Measurements from ENCODE around the gene EIF4G2.
"Not testable (repeated sequence)": the region's sequence is repeated elsewhere in the genome, so short reads cannot be mapped to it uniquely, and the experiment has no call there.

Gene EIF4G2

DNA sequence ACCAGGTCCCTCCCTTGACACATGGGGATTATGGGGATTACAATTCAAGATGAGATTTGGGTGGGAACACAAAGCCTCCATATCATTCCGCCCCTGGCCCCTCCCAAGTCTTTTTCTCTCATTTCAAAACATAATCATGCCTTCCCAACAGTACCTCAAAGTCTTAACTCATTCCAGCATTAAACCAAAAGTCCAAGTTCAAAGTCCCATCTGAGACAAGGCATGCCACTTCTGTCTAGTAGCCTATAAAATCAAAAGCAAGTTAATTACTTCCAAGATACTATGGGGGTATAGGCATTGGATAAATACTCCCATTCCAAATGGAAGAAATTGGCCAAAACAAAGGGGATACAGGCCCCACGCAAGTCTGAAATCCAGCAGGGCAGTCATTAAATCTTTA, 19.7 kb upstream of the EIF4G2 start:
- H3K4me3 Mint-ChIP-seq: no peak overlapping the region
- no peaks in the 10 kb centered on the region for H3K27me3 Mint-ChIP-seq
- no peaks in the 10 kb centered on the region for H3K36me3 Mint-ChIP-seq (ENCODE audit: low read depth)
- no peaks in the 10 kb centered on the region for H3K9me3 Mint-ChIP-seq
- no peak overlapping the region for H3K27ac Mint-ChIP-seq
- peaks cover 11% of the 10 kb centered on the region for H3K4me1 Mint-ChIP-seq (ENCODE audit: low read depth)

- Mint-ChIP-seq H3K27ac (no peak overlapping the region), H3K4me3 (no peak overlapping the region)
Observed at GRCh38 chr11:10824888-10825287, 16.2 kb upstream of the EIF4G2 start.

GRCh38 chr11:10823152-10823579, 14.4 kb upstream of the EIF4G2 start:
- Mint-ChIP-seq H3K27me3 (no peaks in the 10 kb centered on the region), H3K36me3 (ENCODE audit: low read depth) (peaks cover 7% of the 10 kb centered on the region), H3K4me3 (no peak overlapping the region), H3K27ac (peak overlapping the region; percentile 66), H3K9me3 (no peaks in the 10 kb centered on the region), H3K4me1 (ENCODE audit: low read depth) (peaks cover 16% of the 10 kb centered on the region)

More at GRCh38 chr11:10824888-10825287, 16.2 kb upstream of the EIF4G2 start:
- Mint-ChIP-seq H3K9me3 (no peaks in the 10 kb centered on the region), H3K36me3 (ENCODE audit: low read depth) (peaks cover 7% of the 10 kb centered on the region), H3K27me3 (no peaks in the 10 kb centered on the region), H3K4me1 (ENCODE audit: low read depth) (peaks cover 16% of the 10 kb centered on the region)

GRCh38 chr11:10822491-10822890, 13.8 kb upstream of the EIF4G2 start:
- H3K4me3 Mint-ChIP-seq: not testable (repeated sequence)

GRCh38 chr11:10818594-10818993, 9.9 kb upstream of the EIF4G2 start:
- no peaks in the 10 kb centered on the region for H3K27me3 Mint-ChIP-seq
- H3K27ac Mint-ChIP-seq: no peak overlapping the region
- no peak overlapping the region for H3K4me3 Mint-ChIP-seq
- peaks cover 4% of the 10 kb centered on the region for H3K4me1 Mint-ChIP-seq (ENCODE audit: low read depth)
- H3K36me3 Mint-ChIP-seq (ENCODE audit: low read depth): peaks cover 7% of the 10 kb centered on the region
- no peaks in the 10 kb centered on the region for H3K9me3 Mint-ChIP-seq

More at GRCh38 chr11:10822491-10822890, 13.8 kb upstream of the EIF4G2 start:
- H3K36me3 Mint-ChIP-seq (ENCODE audit: low read depth); H3K9me3 Mint-ChIP-seq; H3K27ac Mint-ChIP-seq; H3K27me3 Mint-ChIP-seq: not testable (repeated sequence)
- peaks cover 16% of the 10 kb centered on the region for H3K4me1 Mint-ChIP-seq (ENCODE audit: low read depth)

GRCh38 chr11:10813945-10814344, 5.2 kb upstream of the EIF4G2 start:
- peaks cover 12% of the 10 kb centered on the region for H3K4me1 Mint-ChIP-seq (ENCODE audit: low read depth)
- H3K36me3 Mint-ChIP-seq (ENCODE audit: low read depth): no peaks in the 10 kb centered on the region
- no peak overlapping the region for H3K27ac Mint-ChIP-seq
- no peaks in the 10 kb centered on the region for H3K27me3 Mint-ChIP-seq
- no peaks in the 10 kb centered on the region for H3K9me3 Mint-ChIP-seq
- H3K4me3 Mint-ChIP-seq: no peak overlapping the region

GRCh38 chr11:10809373-10810160, 841 bp upstream of the EIF4G2 start:
- peaks cover 38% of the 10 kb centered on the region for H3K36me3 Mint-ChIP-seq (ENCODE audit: low read depth)
- peak overlapping the region; percentile 95 for H3K4me3 Mint-ChIP-seq
- H3K27me3 Mint-ChIP-seq: no peaks in the 10 kb centered on the region
- peak overlapping the region; percentile 98 for H3K27ac Mint-ChIP-seq
- H3K4me1 Mint-ChIP-seq (ENCODE audit: low read depth): peaks cover 41% of the 10 kb centered on the region
- H3K9me3 Mint-ChIP-seq: no peaks in the 10 kb centered on the region

DNA sequence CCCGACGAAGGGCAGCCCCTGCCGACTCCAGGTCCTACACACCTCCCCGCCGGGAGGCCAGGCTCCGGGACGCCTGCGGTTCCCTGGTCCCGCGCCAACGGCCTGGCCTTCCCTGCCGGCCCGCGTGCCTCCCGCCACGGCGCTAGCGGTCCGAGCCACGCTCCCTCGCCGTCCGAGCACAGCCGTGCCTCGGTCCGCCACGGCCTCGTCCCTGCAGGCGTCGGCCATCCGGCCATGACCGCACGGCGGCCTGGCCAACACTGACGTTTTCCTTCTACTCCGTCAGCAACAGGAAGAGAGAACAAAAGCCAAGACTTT, 532 bp downstream of the EIF4G2 start:
- Mint-ChIP-seq H3K9me3 (no peaks in the 10 kb centered on the region), H3K27ac (peak overlapping the region; percentile 98), H3K27me3 (no peaks in the 10 kb centered on the region), H3K4me3 (peak overlapping the region; percentile 95), H3K36me3 (ENCODE audit: low read depth) (peaks cover 52% of the 10 kb centered on the region), H3K4me1 (ENCODE audit: low read depth) (peaks cover 54% of the 10 kb centered on the region)

DNA sequence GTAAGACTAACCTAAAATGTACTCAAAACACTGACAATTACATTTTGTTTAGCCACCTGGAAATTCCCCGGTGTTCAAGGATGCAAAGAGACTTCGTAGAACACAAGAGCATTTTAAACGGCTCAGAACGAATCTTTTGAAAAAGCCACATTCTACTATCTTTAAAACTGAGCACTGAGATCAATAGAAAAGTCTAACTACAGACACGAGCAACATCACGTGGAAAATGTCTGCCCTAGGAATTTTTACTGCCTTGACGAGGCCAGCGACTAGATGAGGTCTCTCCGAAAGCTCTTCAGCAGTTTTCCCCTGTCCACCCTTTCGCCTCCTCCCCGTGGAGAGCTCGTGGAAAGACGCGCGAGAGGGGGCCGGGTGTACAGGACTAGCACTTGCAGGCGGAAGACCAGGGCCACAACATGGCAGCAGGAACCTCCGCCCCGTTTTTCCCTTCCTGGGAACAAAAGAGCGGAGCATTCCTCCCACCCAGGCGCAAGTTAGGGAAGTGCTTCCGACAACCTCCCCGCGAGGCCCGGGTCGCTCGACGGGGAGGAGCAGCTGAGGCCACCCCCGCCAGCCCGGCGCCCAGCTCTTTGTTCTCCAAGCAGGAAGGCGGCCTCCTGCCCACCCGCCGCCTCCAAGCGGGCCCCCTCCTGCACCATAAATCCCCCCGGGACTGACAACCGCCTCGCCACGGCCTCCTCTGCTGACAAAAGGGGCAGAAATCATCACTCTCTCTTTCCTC, 1.1 kb downstream of the EIF4G2 start:
- H3K4me1 Mint-ChIP-seq (ENCODE audit: low read depth): peaks cover 59% of the 10 kb centered on the region
- peak overlapping the region; percentile 98 for H3K27ac Mint-ChIP-seq
- H3K36me3 Mint-ChIP-seq (ENCODE audit: low read depth): peaks cover 57% of the 10 kb centered on the region
- peak overlapping the region; percentile 95 for H3K4me3 Mint-ChIP-seq
- H3K27me3 Mint-ChIP-seq: no peaks in the 10 kb centered on the region
- H3K9me3 Mint-ChIP-seq: no peaks in the 10 kb centered on the region

DNA sequence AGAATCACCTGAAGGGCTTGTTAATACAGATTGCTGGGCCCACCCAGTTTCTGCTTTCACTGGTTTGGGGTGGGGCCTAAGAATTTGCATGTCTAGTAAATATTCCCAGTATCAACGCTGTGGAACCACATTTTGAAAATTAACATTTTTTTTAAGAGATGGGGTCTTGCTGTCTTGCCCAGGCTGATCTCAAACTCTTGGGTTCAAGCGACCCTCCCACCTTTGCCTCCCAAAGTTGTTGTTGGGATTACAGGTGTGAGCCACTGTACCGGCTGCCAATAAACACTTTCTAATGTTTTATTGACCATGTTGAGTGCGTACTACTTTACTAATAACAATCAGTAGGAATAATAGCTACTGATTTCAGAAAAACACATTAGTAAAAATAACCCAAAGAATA, 2.5 kb downstream of the EIF4G2 start:
- peak overlapping the region; percentile 98 for H3K27ac Mint-ChIP-seq
- no peaks in the 10 kb centered on the region for H3K9me3 Mint-ChIP-seq
- peaks cover 72% of the 10 kb centered on the region for H3K36me3 Mint-ChIP-seq (ENCODE audit: low read depth)
- peak overlapping the region; percentile 95 for H3K4me3 Mint-ChIP-seq
- peaks cover 71% of the 10 kb centered on the region for H3K4me1 Mint-ChIP-seq (ENCODE audit: low read depth)
- H3K27me3 Mint-ChIP-seq: no peaks in the 10 kb centered on the region

- H3K4me3 Mint-ChIP-seq: peak overlapping the region; percentile 72
- H3K27ac Mint-ChIP-seq: peak overlapping the region; percentile 98
- peaks cover 76% of the 10 kb centered on the region for H3K36me3 Mint-ChIP-seq (ENCODE audit: low read depth)
- peaks cover 76% of the 10 kb centered on the region for H3K4me1 Mint-ChIP-seq (ENCODE audit: low read depth)
- no peaks in the 10 kb centered on the region for H3K9me3 Mint-ChIP-seq
- H3K27me3 Mint-ChIP-seq: no peaks in the 10 kb centered on the region
Observed at GRCh38 chr11:10805741-10806140, 3.0 kb downstream of the EIF4G2 start.

- peak overlapping the region; percentile 5 for H3K4me3 Mint-ChIP-seq
- peak overlapping the region; percentile 43 for H3K27ac Mint-ChIP-seq
- H3K4me1 Mint-ChIP-seq (ENCODE audit: low read depth): peaks cover 85% of the 10 kb centered on the region
- H3K27me3 Mint-ChIP-seq: no peaks in the 10 kb centered on the region
- peaks cover 97% of the 10 kb centered on the region for H3K36me3 Mint-ChIP-seq (ENCODE audit: low read depth)
- H3K9me3 Mint-ChIP-seq: no peaks in the 10 kb centered on the region
Observed at GRCh38 chr11:10803676-10804075, 5.0 kb downstream of the EIF4G2 start.

- Mint-ChIP-seq H3K27me3 (no peaks in the 10 kb centered on the region), H3K4me3 (no peak overlapping the region), H3K36me3 (ENCODE audit: low read depth) (peaks cover 94% of the 10 kb centered on the region), H3K9me3 (no peaks in the 10 kb centered on the region), H3K27ac (peak overlapping the region; percentile 52), H3K4me1 (ENCODE audit: low read depth) (peaks cover 71% of the 10 kb centered on the region)
Observed at GRCh38 chr11:10800292-10800691, 8.4 kb downstream of the EIF4G2 start.

DNA sequence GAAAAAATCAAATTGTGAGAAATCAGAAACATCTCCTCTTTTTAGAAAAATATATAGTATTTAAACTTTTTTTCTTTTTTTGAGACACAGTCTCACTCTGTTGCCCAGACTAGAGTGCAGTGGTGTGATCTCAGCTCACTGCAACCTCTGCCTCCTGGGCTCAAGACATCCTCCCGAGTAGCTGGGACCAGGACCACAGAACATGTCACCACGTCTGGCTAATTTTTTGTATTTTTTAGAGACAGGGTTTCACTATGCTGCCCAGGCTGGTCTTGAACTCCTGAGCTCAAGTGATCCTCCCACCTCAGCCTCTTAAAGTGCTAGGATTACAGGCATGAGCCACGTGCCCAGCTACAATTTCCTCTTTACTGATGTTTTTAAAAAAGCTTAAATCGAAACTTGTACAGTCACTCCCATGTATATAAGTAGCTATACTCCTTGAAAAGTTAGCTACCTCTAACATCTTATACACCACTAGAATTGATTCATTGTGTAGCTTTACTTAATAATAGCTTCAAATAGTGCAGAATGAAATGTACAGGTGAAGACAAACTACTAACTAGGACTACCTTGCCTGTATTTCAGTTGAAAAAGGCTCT, 10.3 kb downstream of the EIF4G2 start:
- Mint-ChIP-seq H3K9me3 (no peaks in the 10 kb centered on the region), H3K27ac (no peak overlapping the region), H3K36me3 (ENCODE audit: low read depth) (peaks cover 83% of the 10 kb centered on the region), H3K27me3 (no peaks in the 10 kb centered on the region), H3K4me1 (ENCODE audit: low read depth) (peaks cover 64% of the 10 kb centered on the region), H3K4me3 (no peak overlapping the region)

DNA sequence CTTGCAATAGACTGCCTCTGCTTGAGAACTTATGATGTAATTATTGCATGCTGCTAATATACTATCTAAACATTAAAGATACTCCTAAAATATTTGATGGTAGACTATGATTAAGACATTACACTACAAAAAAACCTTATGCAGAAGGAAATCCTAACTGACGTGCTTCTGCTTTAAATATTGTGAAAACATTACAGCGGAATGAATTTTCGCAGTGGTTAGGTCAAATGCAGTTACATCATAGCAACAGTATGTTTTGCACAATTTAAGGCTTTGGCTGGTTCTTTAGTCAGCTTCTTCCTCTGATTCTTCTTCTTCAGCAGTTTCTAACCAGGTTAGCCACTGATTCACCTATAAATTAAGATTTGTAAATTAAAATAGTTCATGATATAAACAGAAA, 11.2 kb downstream of the EIF4G2 start:
- Mint-ChIP-seq H3K27ac (no peak overlapping the region), H3K4me3 (no peak overlapping the region), H3K9me3 (no peaks in the 10 kb centered on the region), H3K27me3 (peaks cover 6% of the 10 kb centered on the region), H3K36me3 (ENCODE audit: low read depth) (peaks cover 74% of the 10 kb centered on the region), H3K4me1 (ENCODE audit: low read depth) (peaks cover 62% of the 10 kb centered on the region)
